Osteocyte (in vitro differentiated cells): Measurements from ENCODE around the gene ZNF277. TPM values are rescaled to one million over a fixed set of nuclear protein-coding genes. Genes with fewer than 3 reads are reported as not detected.

Source experiments
- DNase-seq: peaks from one replicate; pipeline ENCODE4 v3.0.0; 2021; ENCODE audit warnings: mixed read lengths; ENCODE audit not compliant: unreplicated experiment; ENCODE audit errors: extremely low spot score
- H3K27ac Mint-ChIP-seq: one replicate; pipeline ENCODE4 v1.8.0; 2021; ENCODE audit warnings: mild to moderate bottlenecking, mixed read lengths; ENCODE audit not compliant: unreplicated experiment
- H3K27me3 Mint-ChIP-seq: one replicate; pipeline ENCODE4 v1.8.0; 2021; ENCODE audit warnings: mixed read lengths; ENCODE audit not compliant: unreplicated experiment
- H3K36me3 Mint-ChIP-seq: one replicate; pipeline ENCODE4 v1.8.0; 2021; ENCODE audit warnings: mixed read lengths; ENCODE audit not compliant: unreplicated experiment
- H3K4me1 Mint-ChIP-seq: one replicate; pipeline ENCODE4 v1.8.0; 2021; ENCODE audit warnings: mixed read lengths; ENCODE audit not compliant: unreplicated experiment
- H3K4me3 Mint-ChIP-seq: one replicate; pipeline ENCODE4 v1.8.0; 2021; ENCODE audit warnings: mild to moderate bottlenecking, moderate library complexity, mixed read lengths; ENCODE audit not compliant: unreplicated experiment
- H3K9me3 Mint-ChIP-seq: one replicate; pipeline ENCODE4 v1.8.0; 2021; ENCODE audit warnings: mixed read lengths; ENCODE audit not compliant: unreplicated experiment
- CTCF ChIP-seq: fragments of 200-600 bp; sonication (generic); IDR thresholded peaks from 2 replicates; pipeline ENCODE4 v1.5.0; 2021; ENCODE audit warnings: antibody characterized with exemption, mild to moderate bottlenecking, moderate library complexity
- long read RNA-seq: library from polyadenylated mRNA; unstranded; transcript quantifications from one replicate; pipeline ENCODE4 v2.0.0, GENCODE V29; 2021
- total RNA-seq: library from RNA; stranded (reverse); gene quantifications from 2 replicates; pipeline ENCODE4 v1.2.1, GENCODE V29; 2021

The ZNF277 gene, protein sequence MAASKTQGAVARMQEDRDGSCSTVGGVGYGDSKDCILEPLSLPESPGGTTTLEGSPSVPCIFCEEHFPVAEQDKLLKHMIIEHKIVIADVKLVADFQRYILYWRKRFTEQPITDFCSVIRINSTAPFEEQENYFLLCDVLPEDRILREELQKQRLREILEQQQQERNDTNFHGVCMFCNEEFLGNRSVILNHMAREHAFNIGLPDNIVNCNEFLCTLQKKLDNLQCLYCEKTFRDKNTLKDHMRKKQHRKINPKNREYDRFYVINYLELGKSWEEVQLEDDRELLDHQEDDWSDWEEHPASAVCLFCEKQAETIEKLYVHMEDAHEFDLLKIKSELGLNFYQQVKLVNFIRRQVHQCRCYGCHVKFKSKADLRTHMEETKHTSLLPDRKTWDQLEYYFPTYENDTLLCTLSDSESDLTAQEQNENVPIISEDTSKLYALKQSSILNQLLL
- total RNA-seq, result 28.1 and 32.0 TPM in 2 replicates
- long read RNA-seq, transcript ZNF277-202 (12 exons, 1,736 nt), result minor isoform, 16 of 257 reads
- long read RNA-seq, transcript ZNF277-201 (12 exons, 1,849 nt), result major isoform, 207 of 257 reads
- long read RNA-seq, partial matches to known transcripts, result 16 of 257 reads
- long read RNA-seq, other reads (novel, unspliced or antisense), result 18 of 257 reads

GRCh38 chr7:112206238-112206990 is at the start of gene ZNF277, which contains the start of gene DOCK4:
TSS of gene ZNF277 (plus strand) at chr7:112206695. CDS start at chr7:112206717, 22 bp downstream.
TSS of gene DOCK4 (minus strand) at chr7:112206399. CDS start at chr7:112206138, 261 bp downstream.
- Mint-ChIP-seq H3K27ac (peak within 1 kb of the TSS; percentile 92), H3K27me3 (no peaks in the 10 kb centered on the region), H3K36me3 (no peaks in the 10 kb centered on the region), H3K4me3 (peak within 1 kb of the TSS; percentile 95), H3K9me3 (no peaks in the 10 kb centered on the region), H3K4me1 (peaks cover 35% of the 10 kb centered on the region)
- peak; percentile 99 for DNase-seq
- no peak for TF ChIP-seq CTCF

GRCh38 chr7:112157072-112157471 is 49.4 kb upstream of the ZNF277 start:
- no peaks in the 10 kb centered on the region for H3K36me3 Mint-ChIP-seq
- no peak for DNase-seq
- H3K27ac Mint-ChIP-seq, result no peak overlapping the region

GRCh38 chr7:112159351-112159750 is 47.1 kb upstream of the ZNF277 start:
- no peaks in the 10 kb centered on the region for H3K36me3 Mint-ChIP-seq
- TF ChIP-seq CTCF, result no peak
- H3K27ac Mint-ChIP-seq, result no peak overlapping the region
- no peak overlapping the region for H3K4me3 Mint-ChIP-seq
- no peaks in the 10 kb centered on the region for H3K27me3 Mint-ChIP-seq
- peaks cover 36% of the 10 kb centered on the region for H3K4me1 Mint-ChIP-seq
- no peak for DNase-seq
- no peaks in the 10 kb centered on the region for H3K9me3 Mint-ChIP-seq

More at GRCh38 chr7:112157072-112157471, 49.4 kb upstream of the ZNF277 start:
- Mint-ChIP-seq H3K9me3 (no peaks in the 10 kb centered on the region), H3K27me3 (no peaks in the 10 kb centered on the region), H3K4me3 (no peak overlapping the region), H3K4me1 (peaks cover 29% of the 10 kb centered on the region)
- TF ChIP-seq CTCF, result no peak

GRCh38 chr7:112160130-112160770 is 46.2 kb upstream of the ZNF277 start:
- Mint-ChIP-seq H3K9me3 (no peaks in the 10 kb centered on the region), H3K36me3 (no peaks in the 10 kb centered on the region), H3K4me3 (no peak overlapping the region), H3K27me3 (no peaks in the 10 kb centered on the region), H3K27ac (peak overlapping the region; percentile 85), H3K4me1 (peaks cover 39% of the 10 kb centered on the region)
- no peak for TF ChIP-seq CTCF
- no peak for DNase-seq
